Heart right ventricle (tissue), 16 donors: ENCODE measurements around the gene COL18A1. TPM values are rescaled to one million over a fixed set of nuclear protein-coding genes. Genes with fewer than 3 reads are reported as not detected.

Source experiments
- ATAC-seq, 8 donors: fragments of 200-7000 bp; cut with Tn5 transposase; one replicate each; pipeline ENCODE4 v1.9.1; 2020; ENCODE audit warnings: mild to moderate bottlenecking in 8 of 8, moderate library complexity in 8 of 8, moderate number of reproducible peaks in 1 of 8
- DNase-seq, 2 donors: peaks; one replicate each; pipeline ENCODE4 v3.0.0-alpha.2; 2020
- H3K27ac ChIP-seq, 10 donors: fragments of 200-600 bp; sonication (generic) in 2 of 10; one replicate each; pipeline versions ENCODE4 v1.5.0 to v1.8.0; 2020 to 2022; ENCODE audit warnings: mild to moderate bottlenecking in 3 of 10
- H3K27me3 ChIP-seq, 7 donors: fragments of 200-600 bp; one replicate each; pipeline ENCODE4 v1.8.0; 2021 to 2022; ENCODE audit warnings: mild to moderate bottlenecking in 2 of 7
- H3K36me3 ChIP-seq, 9 donors: fragments of 200-600 bp; sonication (generic) in 1 of 9; one replicate each; pipeline versions ENCODE4 v1.5.0 to v1.8.0; 2020 to 2022; ENCODE audit warnings: mild to moderate bottlenecking in 2 of 9
- H3K4me1 ChIP-seq, 9 donors: fragments of 200-600 bp; sonication (generic) in 1 of 9; one replicate each; pipeline versions ENCODE4 v1.5.0 to v1.8.0; 2020 to 2022; ENCODE audit warnings: mild to moderate bottlenecking in 4 of 9
- H3K4me3 ChIP-seq, 10 donors: fragments of 200-600 bp; sonication (generic) in 2 of 10; one replicate each; pipeline versions ENCODE4 v1.5.0 to v1.8.0; 2020 to 2022; ENCODE audit warnings: mild to moderate bottlenecking in 7 of 10, moderate library complexity in 2 of 10
- H3K9me3 ChIP-seq, 11 donors: fragments of 200-600 bp in 10 of 11; sonication (generic) in 2 of 11; one replicate each; pipeline versions ENCODE4 v1.5.0 to v1.8.0; 2013 to 2022; ENCODE audit warnings: mild to moderate bottlenecking in 2 of 11, control low read depth in 1 of 11, moderate library complexity in 1 of 11
- WGBS, 2 donors: extraction: QIAGEN DNeasy Blood & Tissue Kit; methylation state at CpG; one replicate each; pipeline ENCODE4 v1.1.7; 2013; ENCODE audit warnings: inconsistent platforms in 1 of 2; 5-methylcytosine and 5-hydroxymethylcytosine counted together
- intact Hi-C, 10 donors: fragments of 100-400 bp; cut with DNase I; formaldehyde crosslinking; loops; one replicate each; pipeline versions ENCODE4 v1.11.1 to v1.14.2; 2022
- polyA plus RNA-seq, 2 donors: library from polyadenylated mRNA; stranded (reverse); fragments of 200-250 nt; gene quantifications; one replicate each; pipeline ENCODE4 v1.2.3, GENCODE V29; 2013
- total RNA-seq, 10 donors: library from RNA; stranded (reverse); fragmentation: NEBNext Ultra II Directional in 3 of 10; extraction: Animal tissue kit (Norgen Biotek cat#: 25700) in 3 of 10; gene quantifications; one replicate each; pipeline versions ENCODE4 v1.2.1 to v1.2.4, GENCODE V29; 2021 to 2023
- TF ChIP-seq, protein P1 (sequence below), 9 donors: fragments of 200-600 bp; sonication (generic) in 2 of 9; IDR thresholded peaks; one replicate each; pipeline versions ENCODE4 v1.5.0 to v1.8.0; 2021 to 2022; ENCODE audit warnings: antibody characterized with exemption in 9 of 9, mild to moderate bottlenecking in 5 of 9, moderate library complexity in 1 of 9
- donor health status: Arrhythmogenic right ventricular cardiomyopathy.
- donor health status: ischemic (EF 13 %, LVEDD 7.1; RV severe dilation, severe dysfunction).
- donor health status: healthy with polysubstance abuse.
- donor health status: DM: no; HTN: yes; CAD: no.
- donor health status: DM: no; HTN: no; CAD: no.
- donor health status: ischemic (EF 25% LVEDD 6.9; RV normal size, moderate dysfunction).
- donor health status: ischemic (EF 25% LVEDD 5.7; RV mildly dilated, moderate dysfunction).
- donor health status: healthy.
- donor health status: DM: yes; HTN: yes; CAD: no.
- donor health status: Ischemic cardiomyopathy.
- donor health status: ischemic (EF 35%, LVEDD 5.7; RV mildly dilated, moderate dysfunction).
- donor health status: nonischemic (EF 11% LVEDD 7.7; RV severe dilation, severe dysfunction).
- donor health status: DM: yes; HTN: yes; CAD: no.
- donor health status: PGD.
- donor health status: ischemic (EF 29% LVEDD 5.4; RV normal size, mild dysfunction).
- donor health status: nonischemic (EF 23%, LVEDD 6.1; RV moderate dilation, normal function).

The COL18A1 gene
- total and polyA plus RNA-seq, 12 donors, result 33.7 to 87.1 (median 52.6) TPM

DNA sequence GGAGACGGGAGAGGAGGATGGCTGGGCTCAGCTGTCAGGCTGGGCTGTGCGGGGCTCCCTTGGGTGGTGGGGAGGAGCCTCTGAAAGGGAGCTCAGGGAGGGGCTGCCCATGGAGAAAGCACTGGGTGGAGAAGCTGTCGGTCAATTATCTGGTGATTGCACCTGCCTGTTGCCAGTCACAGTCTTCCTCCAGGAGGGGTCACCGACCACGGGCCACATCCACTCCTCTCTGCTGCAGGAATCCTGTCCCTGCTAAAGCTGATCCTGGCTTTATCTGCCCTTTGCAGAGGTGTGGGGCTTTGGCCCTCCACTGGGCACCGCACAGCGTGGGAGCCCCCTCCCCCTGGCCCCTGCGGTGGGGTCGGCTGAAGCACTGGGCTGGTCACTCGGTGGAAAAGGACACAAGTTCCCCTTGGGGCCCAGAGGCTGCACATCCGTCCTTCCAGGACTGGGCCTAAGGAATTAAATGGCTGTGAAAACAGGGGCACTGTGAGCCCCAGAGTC, 21.8 kb upstream of the COL18A1 start:
- intact Hi-C loops, result no loop called here
- DNase-seq (no peak), ATAC-seq (no peak)
- Histone ChIP-seq H3K4me1 (peaks cover 9 to 21% (median 17%) of the 10 kb centered on the region in 9 donors), H3K27me3 (peaks cover 0 to 3% (median 0%) of the 10 kb centered on the region in 7 donors), H3K4me3 (no peak overlapping the region), H3K36me3 (no peaks in the 10 kb centered on the region), H3K27ac (no peak overlapping the region), H3K9me3 (peaks cover 0 to 4% (median 0%) of the 10 kb centered on the region in 11 donors)
- WGBS, 2 donors, result 87 to 88% methylated on average over 11 of the region's 11 CpGs
- TF ChIP-seq, protein P1, sequence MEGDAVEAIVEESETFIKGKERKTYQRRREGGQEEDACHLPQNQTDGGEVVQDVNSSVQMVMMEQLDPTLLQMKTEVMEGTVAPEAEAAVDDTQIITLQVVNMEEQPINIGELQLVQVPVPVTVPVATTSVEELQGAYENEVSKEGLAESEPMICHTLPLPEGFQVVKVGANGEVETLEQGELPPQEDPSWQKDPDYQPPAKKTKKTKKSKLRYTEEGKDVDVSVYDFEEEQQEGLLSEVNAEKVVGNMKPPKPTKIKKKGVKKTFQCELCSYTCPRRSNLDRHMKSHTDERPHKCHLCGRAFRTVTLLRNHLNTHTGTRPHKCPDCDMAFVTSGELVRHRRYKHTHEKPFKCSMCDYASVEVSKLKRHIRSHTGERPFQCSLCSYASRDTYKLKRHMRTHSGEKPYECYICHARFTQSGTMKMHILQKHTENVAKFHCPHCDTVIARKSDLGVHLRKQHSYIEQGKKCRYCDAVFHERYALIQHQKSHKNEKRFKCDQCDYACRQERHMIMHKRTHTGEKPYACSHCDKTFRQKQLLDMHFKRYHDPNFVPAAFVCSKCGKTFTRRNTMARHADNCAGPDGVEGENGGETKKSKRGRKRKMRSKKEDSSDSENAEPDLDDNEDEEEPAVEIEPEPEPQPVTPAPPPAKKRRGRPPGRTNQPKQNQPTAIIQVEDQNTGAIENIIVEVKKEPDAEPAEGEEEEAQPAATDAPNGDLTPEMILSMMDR (IDR thresholded peaks at IDR 0.05), result no peak

DNA sequence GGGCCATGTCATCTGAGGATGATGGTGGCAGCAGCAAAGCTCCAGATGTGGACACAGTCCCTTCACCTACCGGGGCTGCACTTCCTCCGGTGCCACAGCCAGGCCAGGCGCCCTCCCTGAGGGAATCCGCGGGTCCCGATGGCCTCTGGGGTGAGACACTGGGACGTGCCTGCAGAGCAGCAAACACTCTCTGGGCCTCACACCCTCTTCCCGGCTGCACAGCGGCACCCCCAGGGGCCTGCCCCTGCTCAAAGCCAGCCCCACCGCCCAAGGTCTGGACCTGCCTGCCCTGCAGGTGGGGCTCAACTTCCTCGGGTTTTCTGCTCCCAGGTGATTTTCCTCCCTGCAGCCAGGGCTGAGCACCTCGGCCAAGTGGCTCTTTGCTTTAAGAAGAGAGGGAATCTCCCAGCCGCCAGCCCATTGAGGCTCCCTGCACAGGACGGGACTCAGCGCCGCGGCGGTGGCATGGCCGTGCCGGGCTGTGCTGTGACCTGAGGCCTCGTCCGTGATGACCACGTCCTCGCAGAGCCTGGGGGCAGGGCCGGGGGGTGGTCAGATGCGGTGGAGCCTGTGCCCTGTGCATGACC, 21.3 kb upstream of the COL18A1 start:
- Histone ChIP-seq H3K4me3 (no peak overlapping the region), H3K27ac (no peak overlapping the region), H3K9me3 (peaks cover 0 to 4% (median 0%) of the 10 kb centered on the region in 11 donors), H3K4me1 (peaks cover 9 to 25% (median 17%) of the 10 kb centered on the region in 9 donors), H3K36me3 (no peaks in the 10 kb centered on the region), H3K27me3 (peaks cover 0 to 3% (median 0%) of the 10 kb centered on the region in 7 donors)
- WGBS, 2 donors, result 80 to 87% methylated on average over 26 of the region's 26 CpGs
- ATAC-seq, result no peak
- DNase-seq, result no peak
- TF ChIP-seq, protein P1 (IDR thresholded peaks at IDR 0.05), result no peak
- intact Hi-C loops, result no loop called here

DNA sequence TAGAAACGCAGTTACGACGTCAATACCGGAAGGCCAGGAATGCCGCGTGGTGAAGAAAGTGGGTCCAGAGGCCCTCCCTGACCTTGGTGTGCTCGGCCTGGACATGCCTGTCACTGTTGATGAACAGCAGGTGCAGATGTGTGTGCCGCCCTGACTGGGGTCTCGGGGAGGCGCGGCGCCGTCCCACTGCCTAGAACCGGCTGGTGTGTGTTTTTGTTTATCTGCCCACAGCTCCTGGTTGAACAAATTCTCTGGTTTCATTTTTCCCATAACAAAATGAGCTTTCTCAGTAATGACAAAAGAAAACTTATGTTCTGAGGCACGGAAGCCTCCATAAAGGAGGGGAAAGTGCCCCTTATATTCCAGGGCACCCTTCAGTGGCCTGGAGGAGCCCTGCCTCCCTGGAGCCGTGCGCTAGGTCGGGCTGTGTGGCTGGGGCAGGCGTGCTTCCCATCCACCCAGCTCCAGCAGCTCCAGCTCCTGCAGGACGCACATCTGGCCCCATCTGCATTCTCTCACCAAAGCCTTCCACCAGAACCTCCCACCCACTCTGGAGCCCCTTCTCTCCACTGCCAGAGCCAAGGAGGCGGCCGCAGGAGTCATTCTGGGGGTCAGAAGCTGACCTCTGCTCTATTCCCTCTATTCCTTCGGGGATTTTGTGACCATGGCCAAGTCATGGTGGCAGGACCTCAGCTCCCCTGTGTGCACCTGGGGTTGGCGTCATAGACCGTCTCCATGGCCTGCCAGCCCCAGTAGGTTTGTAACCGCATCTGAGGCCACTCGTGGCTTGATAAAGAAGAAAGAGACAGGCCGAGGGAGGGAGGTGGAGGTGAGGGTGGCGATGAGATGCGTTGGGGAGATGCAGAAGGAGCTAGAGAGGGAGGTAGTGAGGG, 20.1 kb upstream of the COL18A1 start:
- Histone ChIP-seq H3K9me3 (peaks cover 0 to 4% (median 0%) of the 10 kb centered on the region in 11 donors), H3K27me3 (peaks cover 0 to 3% (median 0%) of the 10 kb centered on the region in 7 donors), H3K27ac (no peak overlapping the region), H3K4me3 (no peak overlapping the region), H3K36me3 (no peaks in the 10 kb centered on the region), H3K4me1 (peaks cover 9 to 25% (median 17%) of the 10 kb centered on the region in 9 donors)
- no peak for DNase-seq
- TF ChIP-seq, protein P1 (IDR thresholded peaks at IDR 0.05), result no peak
- no peak for ATAC-seq
- intact Hi-C loops, result loop anchor here in 2 of 10 donors (5.0 kb wide), 1 partner anchor 52 kb away; no protein-coding TSS in a partner anchor
- 89 to 90% methylated on average over 30 of the region's 30 CpGs for WGBS, 2 donors

DNA sequence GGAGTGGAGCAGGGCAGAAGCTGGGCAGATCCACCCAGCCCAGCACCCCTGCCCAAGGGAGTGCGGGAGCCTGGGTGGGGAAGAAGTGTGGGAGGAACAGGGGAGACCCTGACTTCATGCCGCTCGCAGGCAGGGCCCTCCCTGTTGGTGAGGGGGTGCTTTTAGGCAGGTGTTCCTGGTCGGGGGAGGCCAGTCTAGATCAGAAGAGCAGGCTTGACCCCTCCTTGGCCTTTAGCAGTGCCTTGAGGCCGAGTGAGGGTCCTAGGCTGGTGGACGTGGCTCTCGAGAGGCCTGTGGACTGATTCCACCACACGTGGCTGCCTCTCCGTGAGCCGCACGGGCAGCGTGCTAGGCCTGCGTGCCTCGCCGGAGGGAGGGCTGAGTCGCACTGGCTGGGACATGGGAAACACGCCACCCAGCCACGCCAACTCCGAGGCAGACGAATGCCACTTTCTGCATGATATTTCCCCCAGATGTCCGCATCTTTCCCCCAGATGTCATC, 19.4 kb upstream of the COL18A1 start:
- no peak for DNase-seq

More for the DNA sequence above, 19.4 kb upstream of the COL18A1 start:
- peaks cover 0 to 5% (median 0%) of the 10 kb centered on the region in 7 donors for H3K27me3 ChIP-seq
- 95 to 96% methylated on average over 21 of the region's 21 CpGs for WGBS, 2 donors
- H3K9me3 ChIP-seq, result peaks cover 0 to 4% (median 0%) of the 10 kb centered on the region in 11 donors
- intact Hi-C loops, result loop anchor here in 5 of 10 donors (2.0 to 5.0 kb wide), 2 partner anchors 52 to 53 kb away; no protein-coding TSS in a partner anchor
- TF ChIP-seq, protein P1 (IDR thresholded peaks at IDR 0.05), result no peak
- H3K36me3 ChIP-seq, result no peaks in the 10 kb centered on the region
- H3K4me3 ChIP-seq, result no peak overlapping the region
- no peak overlapping the region for H3K27ac ChIP-seq
- peaks cover 9 to 25% (median 17%) of the 10 kb centered on the region in 9 donors for H3K4me1 ChIP-seq
- no peak for ATAC-seq
